ENCODE measurements around the gene GRM7.

The GRM7 gene

GRCh38 chr3:6985848-6986247, 124.9 kb downstream of the GRM7 start:
- DNase-seq, result no peak

GRCh38 chr3:6989608-6990291, 128.8 kb downstream of the GRM7 start:
- DNase-seq, result no peak

GRCh38 chr3:6994081-6994668, 133.3 kb downstream of the GRM7 start:
- DNase-seq, result no peak

GRCh38 chr3:7000501-7000900, 139.6 kb downstream of the GRM7 start:
- no peak for DNase-seq

- no peak for DNase-seq
Observed at GRCh38 chr3:7001370-7001769, 140.5 kb downstream of the GRM7 start.

GRCh38 chr3:7015683-7016440, 154.9 kb downstream of the GRM7 start:
- no peak for DNase-seq

- DNase-seq, result no peak
Observed at GRCh38 chr3:7025581-7026300, 164.8 kb downstream of the GRM7 start.

GRCh38 chr3:7029562-7029961, 168.6 kb downstream of the GRM7 start:
- DNase-seq, result no peak

GRCh38 chr3:7038394-7038793, 177.5 kb downstream of the GRM7 start:
- no peak for DNase-seq

GRCh38 chr3:7062714-7063113, 201.8 kb downstream of the GRM7 start:
- DNase-seq, result no peak

GRCh38 chr3:7070461-7070860, 209.5 kb downstream of the GRM7 start:
- DNase-seq, result no peak

GRCh38 chr3:7074217-7074616, 213.3 kb downstream of the GRM7 start:
- DNase-seq, result no peak

GRCh38 chr3:7075117-7075516, 214.2 kb downstream of the GRM7 start:
- no peak for DNase-seq

GRCh38 chr3:7075901-7076300, 215.0 kb downstream of the GRM7 start:
- no peak for DNase-seq

GRCh38 chr3:7082244-7082643, 221.3 kb downstream of the GRM7 start:
- no peak for DNase-seq

GRCh38 chr3:7086417-7086816, 225.5 kb downstream of the GRM7 start:
- DNase-seq, result no peak

GRCh38 chr3:7095116-7095515, 234.2 kb downstream of the GRM7 start:
- no peak for DNase-seq

- no peak for DNase-seq
Observed at GRCh38 chr3:7100136-7100535, 239.2 kb downstream of the GRM7 start.

- no peak for DNase-seq
Observed at GRCh38 chr3:7106635-7107034, 245.7 kb downstream of the GRM7 start.

GRCh38 chr3:7112523-7113056, 251.7 kb downstream of the GRM7 start:
- no peak for DNase-seq

GRCh38 chr3:7144697-7145308, 283.9 kb downstream of the GRM7 start:
- DNase-seq, result peak in 1 of 2 experiments; percentile 0

GRCh38 chr3:7146529-7146928, 285.6 kb downstream of the GRM7 start:
- DNase-seq, result no peak

- no peak for DNase-seq
Observed at GRCh38 chr3:7158516-7158915, 297.6 kb downstream of the GRM7 start.

All from NCI-H446 (cell line).